ENCODE measurements around the gene ANKRD33B.

ANKRD33B gene

DNA sequence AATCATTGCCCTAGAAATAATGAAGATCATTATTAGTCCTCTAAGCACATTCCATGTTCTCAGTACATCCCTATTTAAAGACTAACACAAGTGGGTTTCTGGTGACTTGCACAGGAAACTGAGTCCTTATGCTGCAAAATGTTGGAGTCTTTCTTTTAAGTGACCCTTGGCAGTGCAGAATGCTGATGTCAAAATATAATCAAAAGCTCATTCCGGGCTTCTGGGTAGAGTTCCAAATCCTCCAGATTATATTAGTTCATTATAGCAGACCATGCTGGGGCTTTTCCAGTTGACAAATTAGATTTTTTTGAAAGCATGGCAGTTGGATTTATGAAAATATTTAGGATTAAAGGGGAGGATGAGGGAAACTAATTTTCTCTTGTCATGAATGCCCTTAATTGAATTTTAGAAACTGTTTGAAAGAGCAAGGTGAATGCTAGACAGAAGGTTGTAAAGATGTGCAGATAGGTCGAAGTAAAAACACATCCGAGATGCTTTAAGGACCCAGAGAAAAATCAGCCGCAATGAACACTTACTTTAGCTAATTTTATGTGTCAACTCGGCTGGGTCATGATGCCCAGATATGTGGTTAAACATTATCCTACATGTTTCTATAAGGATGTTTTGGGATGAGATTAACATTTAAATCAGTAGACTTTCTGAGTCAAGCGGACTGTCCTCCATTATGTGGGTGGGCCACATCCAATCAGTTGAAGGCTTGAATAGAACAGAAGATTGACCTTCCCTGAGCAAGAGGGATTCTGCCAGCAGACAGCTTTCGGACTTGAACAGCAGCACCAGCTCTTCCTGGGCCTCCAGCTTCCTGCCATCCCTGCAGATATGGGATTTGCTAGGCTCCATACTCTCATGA lies 108.5 kb downstream of the ANKRD33B start:
- Histone ChIP-seq H3K27me3 (no peaks in the 10 kb centered on the region), H3K27ac (no peak overlapping the region), H3K36me3 (no peaks in the 10 kb centered on the region), H3K4me3 (ENCODE audit: low read depth in 1 of 2, low read length in 1 of 2) (no peak overlapping the region), H3K4me1 (ENCODE audit: control insufficient read depth in 1 of 2, insufficient read depth in 1 of 2, low read depth in 1 of 2, low read length in 1 of 2) (peaks cover 8 to 12% of the 10 kb centered on the region in 2 experiments), H3K9me3 (no peaks in the 10 kb centered on the region)
- TF ChIP-seq CTCF (IDR thresholded peaks at IDR 0.05): no peak

GRCh38 chr5:10673017-10673389 lies 109.1 kb downstream of the ANKRD33B start:
- Histone ChIP-seq H3K27ac (no peak overlapping the region), H3K36me3 (peaks cover 6% of the 10 kb centered on the region), H3K27me3 (no peaks in the 10 kb centered on the region), H3K9me3 (no peaks in the 10 kb centered on the region), H3K4me3 (ENCODE audit: low read depth in 1 of 2, low read length in 1 of 2) (no peak overlapping the region), H3K4me1 (ENCODE audit: control insufficient read depth in 1 of 2, insufficient read depth in 1 of 2, low read depth in 1 of 2, low read length in 1 of 2) (peaks cover 8 to 12% of the 10 kb centered on the region in 2 experiments)
- no peak for TF ChIP-seq CTCF (IDR thresholded peaks at IDR 0.05)

- TF ChIP-seq CTCF (IDR thresholded peaks at IDR 0.05): no peak
- Histone ChIP-seq H3K4me1 (ENCODE audit: control insufficient read depth in 1 of 2, insufficient read depth in 1 of 2, low read depth in 1 of 2, low read length in 1 of 2) (peaks cover 8 to 12% of the 10 kb centered on the region in 2 experiments), H3K4me3 (ENCODE audit: low read depth in 1 of 2, low read length in 1 of 2) (no peak overlapping the region), H3K9me3 (no peaks in the 10 kb centered on the region), H3K36me3 (peaks cover 10% of the 10 kb centered on the region), H3K27ac (no peak overlapping the region), H3K27me3 (no peaks in the 10 kb centered on the region)
Observed at GRCh38 chr5:10673407-10673806, 109.5 kb downstream of the ANKRD33B start.

- Histone ChIP-seq H3K4me3 (ENCODE audit: low read depth in 1 of 2, low read length in 1 of 2) (no peak overlapping the region), H3K9me3 (no peaks in the 10 kb centered on the region), H3K36me3 (peaks cover 16% of the 10 kb centered on the region), H3K27me3 (no peaks in the 10 kb centered on the region), H3K4me1 (ENCODE audit: control insufficient read depth in 1 of 2, insufficient read depth in 1 of 2, low read depth in 1 of 2, low read length in 1 of 2) (peaks cover 8 to 12% of the 10 kb centered on the region in 2 experiments), H3K27ac (no peak overlapping the region)
- TF ChIP-seq CTCF (IDR thresholded peaks at IDR 0.05): no peak
Observed at GRCh38 chr5:10674096-10674495, 110.2 kb downstream of the ANKRD33B start.

GRCh38 chr5:10674582-10674981 lies 110.7 kb downstream of the ANKRD33B start:
- Histone ChIP-seq H3K9me3 (no peaks in the 10 kb centered on the region), H3K36me3 (peaks cover 21% of the 10 kb centered on the region), H3K4me3 (ENCODE audit: low read depth in 1 of 2, low read length in 1 of 2) (no peak overlapping the region), H3K27ac (no peak overlapping the region), H3K4me1 (ENCODE audit: control insufficient read depth in 1 of 2, insufficient read depth in 1 of 2, low read depth in 1 of 2, low read length in 1 of 2) (peaks cover 8 to 12% of the 10 kb centered on the region in 2 experiments), H3K27me3 (no peaks in the 10 kb centered on the region)
- no peak for TF ChIP-seq CTCF (IDR thresholded peaks at IDR 0.05)
